Liver (tissue), 9 donors: ENCODE results near the gene SPDYE8. TPM values are rescaled to one million over a fixed set of nuclear protein-coding genes. Genes with fewer than 3 reads are reported as not detected.
"Not testable (repeated sequence)": the region's sequence is repeated elsewhere in the genome, so short reads cannot be mapped to it uniquely, and the experiment has no call there.

Experiments used
- DNase-seq: peaks from one replicate; pipeline ENCODE4 v3.0.0-alpha.2; 2017; ENCODE audit warnings: low spot score
- H3K27ac ChIP-seq, 2 donors: one replicate each; pipeline ENCODE4 v1.7.0; 2013; ENCODE audit warnings: inconsistent platforms in 2 of 2, low read length in 2 of 2, control low read depth in 1 of 2, low read depth in 1 of 2, mild to moderate bottlenecking in 1 of 2
- H3K27me3 ChIP-seq, 4 donors: one replicate each; pipeline versions ENCODE4 v1.6.1 to v1.7.0; 2013; ENCODE audit warnings: low read length in 3 of 4, inconsistent platforms in 1 of 4, mild to moderate bottlenecking in 1 of 4, moderate library complexity in 1 of 4; ENCODE audit not compliant: control insufficient read depth in 4 of 4, insufficient read depth in 4 of 4
- H3K36me3 ChIP-seq, 4 donors: one replicate each; pipeline versions ENCODE4 v1.6.1 to v1.7.0; 2013; ENCODE audit warnings: low read length in 3 of 4, mild to moderate bottlenecking in 3 of 4, low read depth in 1 of 4, moderate library complexity in 1 of 4; ENCODE audit not compliant: control insufficient read depth in 4 of 4, insufficient read depth in 3 of 4
- H3K4me1 ChIP-seq, 4 donors: one replicate each; pipeline versions ENCODE4 v1.6.1 to v1.7.0; 2013; ENCODE audit warnings: low read length in 3 of 4, mild to moderate bottlenecking in 3 of 4, moderate library complexity in 1 of 4; ENCODE audit not compliant: control insufficient read depth in 4 of 4, insufficient read depth in 4 of 4
- H3K4me3 ChIP-seq, 3 donors: one replicate each; pipeline versions ENCODE4 v1.6.1 to v1.7.0; 2013; ENCODE audit warnings: low read length in 3 of 3, control low read depth in 1 of 3, low read depth in 1 of 3, mild to moderate bottlenecking in 1 of 3
- H3K9ac ChIP-seq, 2 donors: one replicate each; pipeline ENCODE4 v1.7.0; 2013; ENCODE audit warnings: low read length in 2 of 2, mild to moderate bottlenecking in 2 of 2, moderate library complexity in 2 of 2, control low read depth in 1 of 2, low read depth in 1 of 2
- H3K9me3 ChIP-seq, 4 donors: one replicate each; pipeline versions ENCODE4 v1.6.1 to v1.7.0; 2013; ENCODE audit warnings: low read length in 3 of 4; ENCODE audit not compliant: control insufficient read depth in 4 of 4
- EGR1 ChIP-seq, 2 donors: IDR thresholded peaks; 2 replicates each; pipeline ENCODE4 v1.6.1; 2016 to 2018; ENCODE audit warnings: antibody characterized with exemption in 2 of 2, low read depth in 2 of 2
- GABPA ChIP-seq, 2 donors: IDR thresholded peaks in 1 of 2; conservative IDR thresholded peaks in 1 of 2; 2 replicates each; pipeline ENCODE4 v1.6.1; 2016; ENCODE audit warnings: antibody characterized with exemption in 2 of 2, mild to moderate bottlenecking in 1 of 2, moderate library complexity in 1 of 2
- HNF4A ChIP-seq, 2 donors: conservative IDR thresholded peaks; 2 replicates each; pipeline ENCODE4 v1.6.1; 2016; ENCODE audit warnings: antibody characterized with exemption in 2 of 2, mild to moderate bottlenecking in 2 of 2
- NR2F2 ChIP-seq: IDR thresholded peaks from 2 replicates; pipeline ENCODE4 v1.6.1; 2016; ENCODE audit warnings: antibody characterized with exemption
- RXRA ChIP-seq, 2 donors: IDR thresholded peaks; 2 replicates each; pipeline ENCODE4 v1.6.1; 2017 to 2018; ENCODE audit warnings: antibody characterized with exemption in 2 of 2, mild to moderate bottlenecking in 1 of 2
- SP1 ChIP-seq: IDR thresholded peaks from 2 replicates; pipeline ENCODE4 v1.6.1; 2018; ENCODE audit warnings: antibody characterized with exemption, mild to moderate bottlenecking
- TAF1 ChIP-seq: conservative IDR thresholded peaks from 2 replicates; pipeline ENCODE4 v1.6.1; 2016; ENCODE audit warnings: antibody characterized with exemption, mild to moderate bottlenecking
- YY1 ChIP-seq: IDR thresholded peaks from 2 replicates; pipeline ENCODE4 v1.6.1; 2016; ENCODE audit warnings: antibody characterized with exemption, mild to moderate bottlenecking
- WGBS: extraction: QIAGEN DNeasy Blood & Tissue Kit; methylation state at CpG from one replicate; pipeline ENCODE4 v1.1.7; 2013; 5-methylcytosine and 5-hydroxymethylcytosine counted together
- polyA plus RNA-seq, 2 donors: library from polyadenylated mRNA; stranded (reverse) in 1 of 2; unstranded in 1 of 2; fragments of 200-250 nt in 1 of 2; fragments of >200 nt in 1 of 2; fragmentation: Nextera tagmentation in 1 of 2; extraction: Ambion mirVana in 1 of 2; gene quantifications; one replicate each; pipeline versions ENCODE4 v1.2.1 to v1.2.3, GENCODE V29; 2013 to 2015
- total RNA-seq, 2 donors: library from RNA; depleted of rRNA; stranded (reverse); fragments of >200 nt; gene quantifications; one replicate each; pipeline ENCODE4 v1.2.3, GENCODE V29; 2014
- TF ChIP-seq, protein P1 (sequence below): IDR thresholded peaks from 2 replicates; pipeline ENCODE4 v1.6.1; 2016; ENCODE audit warnings: antibody characterized with exemption, mild to moderate bottlenecking
- donor health status: healthy.
- donor health status: healthy.
- donor health status: healthy.
- donor health status: healthy.
- donor health status: healthy.

The SPDYE8 gene, protein sequence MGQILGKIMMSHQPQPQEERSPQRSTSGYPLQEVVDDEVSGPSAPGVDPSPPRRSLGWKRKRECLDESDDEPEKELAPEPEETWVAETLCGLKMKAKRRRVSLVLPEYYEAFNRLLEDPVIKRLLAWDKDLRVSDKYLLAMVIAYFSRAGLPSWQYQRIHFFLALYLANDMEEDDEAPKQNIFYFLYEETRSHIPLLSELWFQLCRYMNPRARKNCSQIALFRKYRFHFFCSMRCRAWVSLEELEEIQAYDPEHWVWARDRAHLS
- not detected for total RNA-seq
- polyA plus RNA-seq, result under 1 TPM in 1 of 2 donors, not detected in 1; 0.43 TPM

- not testable (repeated sequence) for DNase-seq, H3K9ac ChIP-seq, H3K27ac ChIP-seq, H3K4me3 ChIP-seq, H3K4me1 ChIP-seq, H3K9me3 ChIP-seq, H3K27me3 ChIP-seq, H3K36me3 ChIP-seq
- WGBS, result no CpG with 5 or more reads among the region's 8 CpGs
These were observed at the start of gene SPDYE8 for GRCh38 chr7:73029666-73030065. Gene SPDYE8 (minus strand): TSS chr7:73029766. CDS start chr7:73027966, 1,800 bp downstream.

DNA sequence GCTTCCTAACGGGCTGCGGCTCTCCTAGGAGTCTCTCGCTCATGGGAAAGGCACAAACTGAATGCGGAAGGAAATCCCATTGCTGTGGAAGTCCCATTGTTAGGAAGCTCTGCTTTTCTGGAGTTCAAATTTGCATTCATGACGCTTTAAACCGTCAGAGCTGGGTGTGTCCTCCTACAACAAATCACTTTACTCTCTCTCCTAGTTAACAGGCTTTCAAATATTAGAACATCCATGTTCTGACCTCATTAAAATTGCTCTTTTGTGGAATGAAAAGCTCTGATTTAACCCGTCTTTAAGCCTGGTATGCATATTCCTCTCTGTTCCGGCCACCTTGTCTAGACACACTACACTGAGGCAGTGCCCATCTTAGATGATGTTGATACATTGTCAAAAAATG, 28.2 kb upstream of the SPDYE8 start, which contains the start of gene SPDYE11:
Gene SPDYE11 (minus strand): TSS at position 101 of the 400 bp plus-strand sequence. CDS start 1,800 bp downstream, outside the sequence.
- H3K27ac ChIP-seq, H3K9ac ChIP-seq, H3K4me1 ChIP-seq, H3K36me3 ChIP-seq, H3K9me3 ChIP-seq, DNase-seq, H3K4me3 ChIP-seq, H3K27me3 ChIP-seq: not testable (repeated sequence)
- WGBS, result no CpG with 5 or more reads among the region's 8 CpGs

GRCh38 chr7:73006491-73006890, 23.1 kb downstream of the SPDYE8 start:
- not testable (repeated sequence) for H3K27me3 ChIP-seq, H3K9me3 ChIP-seq, H3K9ac ChIP-seq, H3K4me3 ChIP-seq, H3K36me3 ChIP-seq, H3K27ac ChIP-seq, H3K4me1 ChIP-seq, DNase-seq
- 22% methylated on average over 10 of the region's 10 CpGs for WGBS

DNA sequence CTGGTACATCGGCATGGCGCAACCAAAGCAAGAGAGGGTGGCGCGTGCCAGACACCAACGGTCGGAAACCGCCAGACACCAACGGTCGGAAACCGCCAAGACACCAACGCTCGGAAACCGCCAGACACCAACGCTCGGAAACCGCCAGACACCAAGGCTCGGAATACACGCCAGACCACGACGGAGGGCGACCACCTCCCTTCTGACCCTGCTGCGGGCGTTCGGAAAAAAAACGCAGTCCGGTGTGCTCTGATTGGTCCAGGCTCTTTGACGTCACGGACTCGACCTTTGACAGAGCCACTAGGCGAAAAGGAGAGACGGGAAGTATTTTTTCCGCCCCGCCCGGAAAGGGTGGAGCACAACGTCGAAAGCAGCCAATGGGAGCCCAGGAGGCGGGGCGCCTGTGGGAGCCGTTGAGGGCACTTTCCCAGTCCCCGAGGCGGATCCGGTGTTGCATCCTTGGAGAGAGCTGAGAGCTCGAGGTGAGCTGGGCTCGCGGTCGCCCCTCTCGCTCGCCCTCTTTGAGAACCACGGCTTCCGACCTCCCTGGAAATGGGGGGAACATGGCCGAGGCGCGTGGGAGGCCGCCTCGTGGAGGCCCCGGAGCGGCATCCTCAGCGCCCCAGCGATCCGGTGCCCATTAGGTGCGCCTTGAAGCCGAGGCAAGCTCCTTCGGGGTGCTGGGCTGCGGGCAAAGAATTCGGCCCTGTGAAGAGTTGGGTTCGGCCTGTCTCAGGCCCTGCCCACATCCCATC, 23.7 kb downstream of the SPDYE8 start:
- H3K4me3 ChIP-seq, result peak overlapping the region; percentile 55 to 76 (median 59)
- H3K4me1 ChIP-seq, H3K27me3 ChIP-seq, H3K9me3 ChIP-seq, H3K36me3 ChIP-seq: not testable (repeated sequence)
- WGBS, result under 1% methylated on average over 47 of the region's 66 CpGs
- peak; percentile 57 for TF ChIP-seq NR2F2
- TF ChIP-seq SP1, result peak; percentile 55
- TF ChIP-seq HNF4A (conservative IDR thresholded peaks at IDR 0.05), result peak; percentile 18 to 29
- TF ChIP-seq TAF1, result peak; percentile 77
- TF ChIP-seq GABPA (IDR thresholded peaks at IDR 0.05 in 1 of 2, conservative IDR thresholded peaks at IDR 0.05 in 1 of 2), result peak; percentile 29 to 75
- TF ChIP-seq YY1, result peak; percentile 12
- TF ChIP-seq, protein P1, sequence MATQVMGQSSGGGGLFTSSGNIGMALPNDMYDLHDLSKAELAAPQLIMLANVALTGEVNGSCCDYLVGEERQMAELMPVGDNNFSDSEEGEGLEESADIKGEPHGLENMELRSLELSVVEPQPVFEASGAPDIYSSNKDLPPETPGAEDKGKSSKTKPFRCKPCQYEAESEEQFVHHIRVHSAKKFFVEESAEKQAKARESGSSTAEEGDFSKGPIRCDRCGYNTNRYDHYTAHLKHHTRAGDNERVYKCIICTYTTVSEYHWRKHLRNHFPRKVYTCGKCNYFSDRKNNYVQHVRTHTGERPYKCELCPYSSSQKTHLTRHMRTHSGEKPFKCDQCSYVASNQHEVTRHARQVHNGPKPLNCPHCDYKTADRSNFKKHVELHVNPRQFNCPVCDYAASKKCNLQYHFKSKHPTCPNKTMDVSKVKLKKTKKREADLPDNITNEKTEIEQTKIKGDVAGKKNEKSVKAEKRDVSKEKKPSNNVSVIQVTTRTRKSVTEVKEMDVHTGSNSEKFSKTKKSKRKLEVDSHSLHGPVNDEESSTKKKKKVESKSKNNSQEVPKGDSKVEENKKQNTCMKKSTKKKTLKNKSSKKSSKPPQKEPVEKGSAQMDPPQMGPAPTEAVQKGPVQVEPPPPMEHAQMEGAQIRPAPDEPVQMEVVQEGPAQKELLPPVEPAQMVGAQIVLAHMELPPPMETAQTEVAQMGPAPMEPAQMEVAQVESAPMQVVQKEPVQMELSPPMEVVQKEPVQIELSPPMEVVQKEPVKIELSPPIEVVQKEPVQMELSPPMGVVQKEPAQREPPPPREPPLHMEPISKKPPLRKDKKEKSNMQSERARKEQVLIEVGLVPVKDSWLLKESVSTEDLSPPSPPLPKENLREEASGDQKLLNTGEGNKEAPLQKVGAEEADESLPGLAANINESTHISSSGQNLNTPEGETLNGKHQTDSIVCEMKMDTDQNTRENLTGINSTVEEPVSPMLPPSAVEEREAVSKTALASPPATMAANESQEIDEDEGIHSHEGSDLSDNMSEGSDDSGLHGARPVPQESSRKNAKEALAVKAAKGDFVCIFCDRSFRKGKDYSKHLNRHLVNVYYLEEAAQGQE, result peak; percentile 50
- peak in 1 of 2 donors; percentile 29 for TF ChIP-seq EGR1 (IDR thresholded peaks at IDR 0.05; ENCODE audit: low read depth in 2 of 2)
- TF ChIP-seq RXRA (IDR thresholded peaks at IDR 0.05), result peak in 1 of 2 donors; percentile 44
- DNase-seq, result peak; percentile 87
- peak overlapping the region; percentile 74 to 85 for H3K27ac ChIP-seq
- peak overlapping the region; percentile 13 to 38 for H3K9ac ChIP-seq

DNA sequence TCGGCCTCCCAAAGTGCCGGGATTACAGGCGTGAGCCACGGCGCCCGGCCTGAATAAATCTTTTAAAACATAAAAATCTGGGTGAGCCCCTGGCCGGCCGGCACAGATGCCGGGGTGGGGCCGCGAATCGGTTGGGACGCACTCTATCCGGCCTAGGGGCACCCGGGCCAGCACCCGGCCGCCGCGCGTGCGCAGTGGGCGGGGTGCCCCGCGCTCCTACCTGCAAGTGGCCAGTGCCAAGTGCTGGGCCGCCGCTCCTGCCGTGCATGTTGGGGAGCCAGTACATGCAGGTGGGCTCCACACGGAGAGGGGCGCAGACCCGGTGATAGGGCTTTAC, 24.2 kb downstream of the SPDYE8 start:
- not testable (repeated sequence) for H3K36me3 ChIP-seq, DNase-seq, H3K27me3 ChIP-seq, H3K9me3 ChIP-seq, H3K4me1 ChIP-seq
- peak overlapping the region; percentile 13 to 38 for H3K9ac ChIP-seq
- under 1% methylated on average over 17 of the region's 30 CpGs for WGBS
- peak overlapping the region; percentile 74 to 85 for H3K27ac ChIP-seq
- H3K4me3 ChIP-seq, result peak overlapping the region; percentile 55 to 76 (median 59)

DNA sequence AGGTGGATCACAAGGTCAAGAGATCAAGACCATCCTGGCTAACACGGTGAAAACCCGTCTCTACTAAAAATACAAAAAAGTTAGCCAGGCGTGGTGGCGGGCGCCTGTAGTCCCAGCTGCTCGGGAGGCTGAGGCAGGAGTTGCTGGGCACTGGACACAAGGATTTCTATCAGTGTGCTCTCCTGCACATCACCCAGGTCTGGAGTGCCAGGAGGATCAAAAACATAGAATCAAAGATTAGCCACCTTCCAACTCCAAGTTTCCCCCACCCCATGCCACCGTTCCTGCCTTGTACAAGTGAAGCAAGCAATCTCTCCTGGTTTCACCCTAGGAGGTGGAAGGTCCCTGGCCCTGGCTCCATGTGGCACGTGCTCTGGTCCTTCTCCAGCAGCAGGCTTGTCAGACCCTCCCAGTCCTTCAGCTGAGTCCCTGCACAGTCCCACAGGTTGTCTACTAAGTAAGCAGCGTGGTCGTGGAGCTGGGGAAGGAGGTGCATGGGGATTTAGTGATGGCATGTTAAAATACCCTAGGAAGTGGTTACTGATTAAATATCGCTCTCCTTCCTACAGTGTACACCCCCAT, 31.6 kb downstream of the SPDYE8 start:
- no CpG with 5 or more reads among the region's 11 CpGs for WGBS
- not testable (repeated sequence) for H3K36me3 ChIP-seq, H3K9me3 ChIP-seq, DNase-seq, H3K27me3 ChIP-seq, H3K4me3 ChIP-seq, H3K9ac ChIP-seq, H3K4me1 ChIP-seq, H3K27ac ChIP-seq
